T47D (cell line): ENCODE data around the gene SOX18.

Experiments used
- DNase-seq, 2 experiments: peaks; one replicate each; pipeline versions ENCODE4 v3.0.0 to v3.0.0-alpha.2; 2011 to 2012; ENCODE audit warnings: low read depth in 1 of 2, low spot score in 1 of 2
- JUND ChIP-seq: IDR thresholded peaks from 2 replicates; pipeline ENCODE4 v1.6.1; 2012; ENCODE audit warnings: low read depth
- in situ Hi-C: cut with HindIII; loops from 2 replicates; pipeline ENCODE4 v1.10.0; 2016; ENCODE audit warnings: low sequenced_read_pairs, low pct_unique_long_range_greater_than_20kb

SOX18 gene

DNA sequence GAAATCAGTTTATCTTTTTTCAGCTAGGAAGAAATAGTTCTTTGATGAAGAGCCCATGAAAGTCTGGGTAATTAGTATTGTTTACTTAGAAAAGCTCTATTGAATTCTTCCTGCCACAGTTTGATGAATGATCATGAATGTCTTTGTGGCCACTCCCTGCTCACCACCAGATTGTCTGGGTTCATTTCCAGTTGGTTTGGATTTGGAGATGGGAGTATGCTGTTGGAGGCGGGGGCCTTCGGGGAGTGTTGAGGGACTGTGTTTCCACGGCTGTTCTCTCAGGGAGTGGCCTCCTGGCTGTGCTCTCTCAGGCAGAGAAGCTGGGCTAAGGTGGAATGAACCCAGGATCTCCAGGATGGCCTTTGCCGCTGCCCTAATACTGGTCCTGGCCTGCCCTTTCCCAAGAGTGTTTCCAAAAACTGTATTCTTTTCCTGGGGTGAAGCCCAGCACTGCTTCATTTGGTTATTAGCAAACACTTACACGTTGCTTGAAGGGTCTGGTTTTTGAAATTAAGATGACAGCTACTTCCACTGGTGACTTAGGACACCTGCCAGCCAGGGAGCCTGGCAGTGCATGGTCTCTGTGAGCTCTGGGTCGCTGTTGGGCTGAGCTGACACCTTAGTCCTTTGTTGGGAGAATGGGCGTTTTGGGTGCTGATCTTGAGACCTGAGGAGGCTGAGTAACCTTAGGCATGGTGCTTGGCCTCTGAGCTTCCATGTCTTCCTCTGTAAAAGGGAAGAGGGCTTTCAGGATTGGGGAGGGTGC is 45.3 kb downstream of the SOX18 start:
- TF ChIP-seq JUND: no peak
- DNase-seq: no peak
- in situ Hi-C loops: no loop called here

DNA sequence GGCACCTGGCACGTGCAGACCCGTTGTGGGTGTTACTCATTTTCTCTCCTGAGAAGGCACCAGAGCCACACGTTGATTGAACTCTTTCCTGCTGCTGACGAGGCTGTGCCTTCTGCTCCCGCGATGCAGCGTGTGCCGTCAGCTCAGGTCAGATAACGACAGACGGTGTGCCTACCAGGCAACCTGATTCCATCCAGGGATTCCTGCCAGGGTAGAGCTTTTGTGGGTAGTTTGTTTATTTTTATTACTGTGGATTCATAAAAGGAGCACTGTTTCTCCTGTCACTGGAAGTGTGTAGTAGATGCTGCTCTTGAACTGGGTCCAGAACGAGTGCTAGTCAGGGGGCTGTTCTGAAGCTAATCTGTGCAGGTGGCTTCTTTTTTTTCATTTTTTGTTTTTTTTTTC is 47.8 kb downstream of the SOX18 start:
- TF ChIP-seq JUND: no peak

DNA sequence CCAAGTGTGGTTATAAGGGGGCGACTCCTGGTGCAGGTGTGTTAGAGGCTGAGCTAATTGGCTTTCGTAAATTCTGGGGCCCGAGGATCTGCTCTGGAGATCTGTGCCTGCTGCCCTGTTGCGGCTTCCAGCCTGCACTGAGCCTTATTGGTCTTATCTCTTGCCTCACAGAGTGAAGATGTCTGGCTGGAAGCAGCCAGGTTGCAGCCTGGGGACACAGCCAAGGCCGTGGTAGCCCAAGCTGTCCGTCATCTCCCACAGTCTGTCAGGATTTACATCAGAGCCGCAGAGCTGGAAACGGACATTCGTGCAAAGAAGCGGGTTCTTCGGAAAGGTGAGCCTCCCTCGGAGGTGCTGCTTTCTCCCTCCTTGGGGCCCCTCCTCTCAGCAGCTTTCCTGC is 48.5 kb downstream of the SOX18 start:
- in situ Hi-C loops: no loop called here
- DNase-seq: no peak
- TF ChIP-seq JUND: no peak

More for the DNA sequence above, 47.8 kb downstream of the SOX18 start:
- DNase-seq: no peak
- in situ Hi-C loops: no loop called here
